NT2/D1 (cell line): ENCODE data around the gene NUDT4.
"Not testable (repeated sequence)": the region's sequence is repeated elsewhere in the genome, so short reads cannot be mapped to it uniquely, and the experiment has no call there.

Experiments
- SUZ12 ChIP-seq: IDR thresholded peaks from 2 replicates; pipeline ENCODE4 v1.6.1; 2011; ENCODE audit not compliant: insufficient read length, insufficient read depth; ENCODE audit errors: extremely low read depth
- YY1 ChIP-seq: IDR thresholded peaks from 2 replicates; pipeline ENCODE4 v1.6.1; 2011; ENCODE audit not compliant: insufficient read length, insufficient read depth

DNA sequence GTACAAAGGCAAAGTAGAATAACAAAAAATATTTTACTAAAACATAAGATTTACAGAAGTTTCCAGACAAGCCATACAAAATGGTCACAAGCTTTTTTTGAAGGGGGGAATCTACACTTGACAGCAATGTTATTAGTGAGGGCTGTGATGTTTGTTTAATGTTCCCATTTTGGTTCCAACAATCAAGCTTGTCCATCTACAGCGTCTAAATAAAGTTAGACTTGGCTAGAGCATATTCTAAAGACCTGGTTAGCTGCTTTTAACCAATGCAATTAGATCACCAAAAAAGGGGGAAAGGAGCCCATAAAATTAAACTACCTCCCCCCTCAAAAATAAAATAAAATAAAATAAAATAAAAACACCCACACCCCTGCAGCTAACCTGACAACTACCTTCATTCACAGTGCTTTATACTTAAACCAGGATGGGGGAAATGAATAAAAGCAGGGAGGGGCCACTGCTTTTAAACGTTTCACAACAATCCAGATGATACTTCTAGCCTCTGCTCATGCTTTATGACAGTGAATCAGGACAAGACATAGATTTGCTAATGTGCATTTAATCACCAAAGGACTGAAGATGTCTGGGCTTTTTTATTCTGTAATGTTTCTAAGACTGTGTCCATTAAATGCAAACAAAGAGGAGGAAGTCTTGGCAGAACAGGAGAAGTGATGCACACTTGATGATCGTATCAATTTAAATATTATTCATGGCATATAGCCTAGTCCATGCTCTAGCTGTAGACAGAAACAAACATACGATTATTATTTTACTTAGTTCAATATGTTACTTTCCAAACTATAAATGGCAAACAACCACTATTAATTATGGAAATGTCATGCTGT lies 31.8 kb downstream of the NUDT4 start:
- not testable (repeated sequence) for TF ChIP-seq SUZ12, YY1
